Adipose tissue (tissue), 3 donors: ENCODE data around the gene KIR2DL3. TPM values are rescaled to one million over a fixed set of nuclear protein-coding genes. Genes with fewer than 3 reads are reported as not detected.
"Not testable (repeated sequence)": the region's sequence is repeated elsewhere in the genome, so short reads cannot be mapped to it uniquely, and the experiment has no call there.

Source experiments
- H3K27ac ChIP-seq: one replicate; pipeline ENCODE4 v1.5.1; 2013; ENCODE audit warnings: low read depth, low read length
- WGBS, 3 donors: extraction: QIAGEN DNeasy Blood & Tissue Kit; methylation state at CpG; one replicate each; pipeline ENCODE4 v1.1.7; 2013; 5-methylcytosine and 5-hydroxymethylcytosine counted together
- polyA plus RNA-seq, 3 donors: library from polyadenylated mRNA; stranded (reverse); fragments of 200-250 nt; gene quantifications; one replicate each; pipeline ENCODE4 v1.2.3, GENCODE V29; 2013
- donor health status: healthy with polysubstance abuse.
- donor health status: Bipolar disorder and iron deficiency.
- donor health status: healthy.

Gene KIR2DL3
- polyA plus RNA-seq: under 1 TPM in 1 of 3 donors, not detected in 2; 0.04 TPM

GRCh38 chr19:54738306-54738705 is at the start of gene KIR2DL3:
KIR2DL3 (plus strand) TSS chr19:54738513; CDS start chr19:54738546, 33 bp downstream.
- H3K27ac ChIP-seq: not testable (repeated sequence)
- WGBS, 3 donors: 85 to 93% (median 88%) methylated on average over 14 to 16 of the region's 16 CpGs

- H3K27ac ChIP-seq: no peak overlapping the region
Measured at GRCh38 chr19:54691582-54692297, 46.6 kb upstream of the KIR2DL3 start.

GRCh38 chr19:54692298-54692615 is 46.1 kb upstream of the KIR2DL3 start:
- H3K27ac ChIP-seq: no peak overlapping the region
- 45 to 75% (median 68%) methylated on average over 4 of the region's 4 CpGs for WGBS, 3 donors

More at GRCh38 chr19:54691582-54692297, 46.6 kb upstream of the KIR2DL3 start:
- 48 to 67% (median 63%) methylated on average over 9 of the region's 9 CpGs for WGBS, 3 donors

- no peak overlapping the region for H3K27ac ChIP-seq
- 65 to 80% (median 77%) methylated on average over 5 of the region's 5 CpGs for WGBS, 3 donors
Measured at GRCh38 chr19:54694648-54695047, 43.7 kb upstream of the KIR2DL3 start.

GRCh38 chr19:54696117-54696548 is 42.2 kb upstream of the KIR2DL3 start:
- 63 to 67% (median 63%) methylated on average over 8 of the region's 8 CpGs for WGBS, 3 donors
- no peak overlapping the region for H3K27ac ChIP-seq

GRCh38 chr19:54696766-54697165 is 41.5 kb upstream of the KIR2DL3 start:
- WGBS, 3 donors: 5 to 38% (median 35%) methylated on average over 2 of the region's 2 CpGs
- H3K27ac ChIP-seq: no peak overlapping the region

GRCh38 chr19:54697716-54698115 is 40.6 kb upstream of the KIR2DL3 start:
- H3K27ac ChIP-seq: not testable (repeated sequence)
- WGBS, 3 donors: 64 to 86% (median 74%) methylated on average over 8 to 13 of the region's 13 CpGs

GRCh38 chr19:54704928-54705327 is 33.4 kb upstream of the KIR2DL3 start:
- WGBS, 3 donors: 67 to 82% (median 69%) methylated on average over 8 of the region's 8 CpGs
- H3K27ac ChIP-seq: no peak overlapping the region

- 47 to 55% (median 51%) methylated on average over 4 of the region's 4 CpGs for WGBS, 3 donors
- no peak overlapping the region for H3K27ac ChIP-seq
Measured at GRCh38 chr19:54707962-54708361, 30.4 kb upstream of the KIR2DL3 start.

GRCh38 chr19:54708781-54709180 is 29.5 kb upstream of the KIR2DL3 start:
- 85 to 91% (median 90%) methylated on average over 7 of the region's 7 CpGs for WGBS, 3 donors
- H3K27ac ChIP-seq: no peak overlapping the region

- no peak overlapping the region for H3K27ac ChIP-seq
- WGBS, 3 donors: 58 to 77% (median 74%) methylated on average over 17 to 18 of the region's 18 CpGs
Measured at GRCh38 chr19:54709212-54709948, 28.9 kb upstream of the KIR2DL3 start.

- not testable (repeated sequence) for H3K27ac ChIP-seq
- 59 to 67% (median 64%) methylated on average over 11 of the region's 13 CpGs for WGBS, 3 donors
Measured at GRCh38 chr19:54709956-54710355, 28.4 kb upstream of the KIR2DL3 start.

GRCh38 chr19:54724142-54724541 is 14.2 kb upstream of the KIR2DL3 start, which contains the start of gene KIR3DL3:
KIR3DL3 (plus strand) TSS chr19:54724442; CDS start chr19:54724497, 55 bp downstream.
- H3K27ac ChIP-seq: no peak within 1 kb of the TSS
- 82 to 87% (median 83%) methylated on average over 9 of the region's 9 CpGs for WGBS, 3 donors

- H3K27ac ChIP-seq: no peak overlapping the region
- WGBS, 3 donors: 60 to 68% (median 60%) methylated on average over 3 of the region's 3 CpGs
Measured at GRCh38 chr19:54724644-54725043, 13.7 kb upstream of the KIR2DL3 start.

GRCh38 chr19:54725321-54725720 is 13.0 kb upstream of the KIR2DL3 start:
- WGBS, 3 donors: 74 to 83% (median 81%) methylated on average over 7 of the region's 7 CpGs
- no peak overlapping the region for H3K27ac ChIP-seq

GRCh38 chr19:54727562-54727961 is 10.8 kb upstream of the KIR2DL3 start:
- no peak overlapping the region for H3K27ac ChIP-seq
- WGBS, 3 donors: 66 to 73% (median 72%) methylated on average over 10 of the region's 10 CpGs

GRCh38 chr19:54728167-54728566 is 10.1 kb upstream of the KIR2DL3 start:
- 50 to 66% (median 53%) methylated on average over 3 of the region's 3 CpGs for WGBS, 3 donors
- H3K27ac ChIP-seq: no peak overlapping the region

- 55 to 75% (median 64%) methylated on average over 15 of the region's 15 CpGs for WGBS, 3 donors
- no peak overlapping the region for H3K27ac ChIP-seq
Measured at GRCh38 chr19:54729416-54730188, 8.7 kb upstream of the KIR2DL3 start.

GRCh38 chr19:54731191-54731590 is 7.1 kb upstream of the KIR2DL3 start:
- WGBS, 3 donors: 44 to 61% (median 56%) methylated on average over 8 of the region's 8 CpGs
- no peak overlapping the region for H3K27ac ChIP-seq
